NCI-H2081 (cell line): ENCODE results near the gene TANC1.
"Not testable (repeated sequence)": the region's sequence is repeated elsewhere in the genome, so short reads cannot be mapped to it uniquely, and the experiment has no call there.

Source experiments
- DNase-seq, 2 experiments: peaks; one replicate each; lab custom pipeline; 2025; lab: John Stamatoyannopoulos, UW

The TANC1 gene

GRCh38 chr2:159140070-159140769, 171.8 kb downstream of the TANC1 start:
- no peak for DNase-seq

- DNase-seq = not testable (repeated sequence)
These were observed 172.4 kb downstream of the TANC1 start for GRCh38 chr2:159140821-159141220.

GRCh38 chr2:159144776-159145614, 176.6 kb downstream of the TANC1 start:
- DNase-seq = no peak

GRCh38 chr2:159145745-159146354, 177.4 kb downstream of the TANC1 start:
- DNase-seq = no peak

- peak; percentile 31 to 62 for DNase-seq
These were observed 178.7 kb downstream of the TANC1 start for GRCh38 chr2:159146996-159147666.

- no peak for DNase-seq
These were observed 179.2 kb downstream of the TANC1 start for GRCh38 chr2:159147690-159148089.

GRCh38 chr2:159148901-159149300, 180.5 kb downstream of the TANC1 start:
- no peak for DNase-seq

- no peak for DNase-seq
These were observed 181.3 kb downstream of the TANC1 start for GRCh38 chr2:159149747-159150146.

GRCh38 chr2:159150280-159150746, 181.9 kb downstream of the TANC1 start:
- DNase-seq = no peak

GRCh38 chr2:159151198-159152127, 183.0 kb downstream of the TANC1 start:
- DNase-seq = no peak

- DNase-seq = no peak
These were observed 183.8 kb downstream of the TANC1 start for GRCh38 chr2:159152128-159152778.

GRCh38 chr2:159153063-159153462, 184.6 kb downstream of the TANC1 start:
- no peak for DNase-seq

- no peak for DNase-seq
These were observed 185.0 kb downstream of the TANC1 start for GRCh38 chr2:159153463-159153862.

- DNase-seq = no peak
These were observed 185.5 kb downstream of the TANC1 start for GRCh38 chr2:159153951-159154350.

- no peak for DNase-seq
These were observed 185.9 kb downstream of the TANC1 start for GRCh38 chr2:159154366-159154765.

GRCh38 chr2:159155320-159155719, 186.9 kb downstream of the TANC1 start:
- peak; percentile 5 to 14 for DNase-seq

GRCh38 chr2:159155791-159156190, 187.4 kb downstream of the TANC1 start:
- DNase-seq = no peak

- DNase-seq = no peak
These were observed 188.4 kb downstream of the TANC1 start for GRCh38 chr2:159156834-159157233.

- DNase-seq = no peak
These were observed 189.1 kb downstream of the TANC1 start for GRCh38 chr2:159157361-159158209.

- no peak for DNase-seq
These were observed 192.0 kb downstream of the TANC1 start for GRCh38 chr2:159160412-159160811.
